GM21526 (cell line): ENCODE measurements around the gene NDUFS3.

Experiments
- ATAC-seq: cut with Tn5 transposase; IDR thresholded peaks from one replicate; pipeline ENCODE4 v1.9.1; 2021; ENCODE audit warnings: moderate library complexity; ENCODE audit not compliant: unreplicated experiment, low FRiP score

Gene NDUFS3

DNA sequence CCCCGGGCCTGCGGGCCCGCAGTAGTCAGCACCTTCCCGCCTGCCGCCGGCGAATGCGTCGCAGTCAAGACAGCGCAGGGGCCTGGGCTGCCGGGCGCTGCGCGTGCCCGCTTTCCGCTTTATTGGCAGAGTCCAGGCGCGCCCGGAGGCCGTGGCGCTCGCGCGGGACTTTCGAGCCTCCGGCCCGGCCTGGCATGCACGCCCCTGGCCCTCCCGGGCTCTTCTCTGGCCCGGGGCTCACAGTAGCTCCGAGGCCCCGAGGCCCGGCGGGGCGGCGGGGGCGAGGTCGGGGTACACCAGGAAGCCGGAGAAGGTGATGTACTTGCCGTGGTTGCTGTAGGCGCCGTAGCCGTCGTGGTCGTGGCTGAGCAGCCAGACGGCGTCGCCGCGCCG, 10.7 kb downstream of the NDUFS3 start:
- ATAC-seq = no peak

DNA sequence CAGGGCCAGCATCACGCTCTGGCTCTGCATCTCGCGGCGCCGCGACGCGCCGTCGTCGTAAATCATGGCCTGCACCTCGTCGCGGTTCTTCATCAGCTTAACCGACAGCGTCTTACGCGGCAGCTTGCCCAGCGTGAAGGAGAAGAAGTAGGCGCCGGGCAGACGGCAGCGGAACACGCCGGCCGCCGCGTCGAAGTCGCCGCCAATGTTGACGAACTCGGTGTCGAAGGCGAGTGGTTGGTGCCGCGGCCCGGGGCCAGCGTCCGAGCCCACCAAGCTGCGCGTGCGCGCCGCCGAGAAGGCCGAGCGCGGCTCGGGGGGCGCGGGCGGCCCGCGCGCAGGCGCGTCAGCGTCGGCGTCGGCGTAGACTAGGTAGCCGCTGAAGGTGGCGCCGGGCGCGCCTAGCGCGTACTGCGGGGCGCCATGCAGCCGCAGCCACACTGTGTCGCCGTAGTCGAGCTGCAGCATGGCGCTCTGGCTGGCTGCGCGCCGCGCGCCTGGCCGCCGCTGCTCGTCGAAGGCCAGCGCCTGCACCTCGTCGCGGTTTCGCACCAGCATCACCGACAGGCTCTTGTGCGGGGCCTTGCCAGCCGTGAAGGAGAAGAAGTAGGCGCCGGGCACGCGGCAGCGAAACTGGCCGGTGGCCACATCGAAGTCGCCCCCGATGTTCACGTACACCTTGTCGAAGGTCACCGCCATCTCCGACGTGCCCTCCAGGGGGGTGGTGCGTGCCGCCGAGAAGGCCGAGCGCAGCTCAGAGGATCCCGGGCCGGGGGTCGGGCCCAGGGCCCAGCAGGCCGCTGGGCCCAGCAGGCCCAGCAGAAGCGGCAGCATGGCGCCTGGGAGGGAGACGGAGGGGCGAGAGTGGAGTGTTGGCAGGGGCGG, 11.3 kb downstream of the NDUFS3 start:
- ATAC-seq = no peak

DNA sequence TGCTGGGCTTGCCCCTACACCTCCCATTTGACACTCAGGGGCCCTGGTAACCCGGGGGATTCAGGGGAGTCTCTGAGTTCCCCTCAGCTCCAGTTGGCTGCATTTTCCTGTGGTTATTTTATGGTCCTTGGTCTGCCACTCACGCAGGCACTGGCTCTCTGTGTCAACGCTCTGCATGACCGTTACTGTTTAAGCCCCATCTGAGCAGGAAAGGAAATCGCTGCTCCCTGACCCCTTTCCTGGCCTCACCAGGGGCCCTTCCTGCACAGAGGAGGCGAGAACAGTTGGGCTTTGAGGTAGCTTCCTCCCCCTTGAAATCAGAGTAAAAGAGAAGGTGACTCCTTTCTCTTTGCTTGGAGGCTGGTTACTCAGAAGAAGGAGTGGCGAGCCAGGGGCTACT, 12.9 kb downstream of the NDUFS3 start:
- no peak for ATAC-seq

DNA sequence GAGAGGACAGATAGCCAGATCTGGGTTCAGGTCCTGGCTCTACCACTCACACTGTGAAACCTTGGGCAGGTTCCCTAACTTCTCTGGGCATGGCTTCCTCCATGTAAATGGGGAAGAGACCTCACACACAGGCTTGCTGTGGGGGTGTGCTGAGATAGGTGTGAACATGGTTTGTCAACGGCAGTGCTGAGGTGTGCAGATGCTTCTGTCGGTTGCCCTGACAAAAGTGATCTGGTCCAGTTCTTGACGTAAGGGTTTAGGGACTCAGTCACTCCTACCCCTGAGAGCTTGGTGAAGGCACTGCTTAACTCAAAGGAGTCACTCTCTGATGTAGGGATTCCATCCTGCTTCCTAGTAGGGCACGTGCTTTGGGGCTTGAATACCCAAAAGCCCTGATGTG, 13.4 kb downstream of the NDUFS3 start:
- no peak for ATAC-seq

DNA sequence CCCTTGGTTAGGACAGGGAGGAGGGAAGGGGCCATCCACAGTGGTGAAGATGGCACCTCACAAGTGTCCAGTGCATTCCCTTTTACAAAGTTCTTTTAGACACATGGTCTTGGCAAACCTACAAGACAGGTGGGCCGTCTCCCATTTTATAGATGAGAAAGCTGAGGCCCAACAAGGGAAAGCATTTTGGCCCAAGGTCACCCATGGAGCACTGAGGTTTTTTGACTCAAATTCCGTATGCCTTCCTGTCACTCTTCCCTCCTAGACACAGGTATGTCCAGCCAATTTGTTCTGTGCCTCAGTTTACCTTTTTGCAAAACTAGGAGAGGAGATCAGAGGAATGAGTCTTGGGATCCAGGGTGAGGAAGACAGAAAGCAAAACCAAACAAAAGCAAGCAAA, 14.1 kb downstream of the NDUFS3 start:
- no peak for ATAC-seq

DNA sequence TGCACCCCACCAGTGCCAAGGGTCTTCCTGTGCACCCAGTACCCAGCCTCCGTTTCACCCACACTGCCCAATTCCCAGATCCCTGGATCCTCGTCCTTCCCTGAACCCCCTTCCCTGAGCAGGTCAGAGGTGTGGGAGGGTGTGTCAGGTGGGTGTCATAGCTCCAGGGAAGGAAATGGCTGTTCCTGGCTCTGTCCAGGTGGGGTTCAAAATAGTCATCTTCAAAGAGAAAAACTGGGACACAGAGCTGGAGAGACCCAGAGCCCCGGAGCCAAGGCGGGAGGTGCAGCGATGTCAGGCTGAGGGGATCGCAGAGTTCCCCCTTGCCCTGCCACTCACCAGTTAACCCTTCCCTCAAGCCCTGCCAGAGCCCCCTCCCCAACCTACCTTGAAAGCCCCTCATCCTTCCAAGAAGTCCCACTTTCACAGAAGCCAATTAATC, 14.6 kb downstream of the NDUFS3 start:
- no peak for ATAC-seq

DNA sequence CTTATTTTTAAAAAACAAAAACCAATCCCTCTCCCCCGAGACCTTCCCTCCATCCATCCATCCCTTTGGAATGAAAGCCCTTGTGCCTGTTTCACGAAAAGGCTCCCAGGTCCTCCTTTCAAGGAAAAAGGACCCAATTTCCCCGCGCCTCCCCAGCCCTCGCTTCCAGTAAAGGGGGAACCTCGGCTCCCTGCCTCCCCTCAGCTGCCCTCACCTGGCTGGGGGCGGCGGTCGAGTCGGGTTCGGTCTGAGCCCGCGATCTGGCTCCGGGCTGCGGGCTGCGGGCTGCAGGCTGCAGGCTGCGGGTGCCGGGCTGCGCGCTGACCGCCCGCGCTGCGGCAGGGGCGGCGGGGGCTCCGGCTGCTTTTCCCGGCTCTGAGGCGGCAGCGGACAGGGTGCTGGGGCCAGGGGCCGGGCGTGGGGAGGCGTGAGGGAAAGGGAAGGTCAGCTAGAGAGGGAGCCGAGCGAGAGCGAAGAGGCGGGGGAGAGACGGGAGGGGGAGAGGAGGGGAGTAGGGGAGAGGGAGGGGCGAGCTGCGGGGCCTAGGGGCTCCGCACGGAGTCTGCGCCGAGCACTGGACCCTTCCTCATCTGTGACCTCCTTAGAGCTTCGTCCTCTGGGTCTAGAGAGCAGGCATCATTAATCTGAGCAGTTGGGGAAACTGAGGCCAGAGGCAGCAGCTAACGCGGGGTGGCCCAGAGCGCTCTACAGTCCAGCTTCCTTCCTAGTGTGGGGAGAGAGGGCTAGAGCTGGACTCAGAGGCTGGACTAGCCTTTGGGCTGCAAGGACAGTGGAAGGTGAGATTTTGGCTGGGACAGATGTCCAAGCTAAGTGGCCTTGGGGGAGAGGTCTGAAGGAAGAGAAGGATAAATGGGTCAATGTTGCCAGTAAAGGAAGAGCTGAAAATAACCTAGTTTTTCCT, 15.3 kb downstream of the NDUFS3 start, which contains the start of gene C1QTNF4:
Gene C1QTNF4 (minus strand): TSS at position 478 of the 922 bp plus-strand sequence. CDS start 3,601 bp downstream, outside the sequence.
- ATAC-seq = no peak

DNA sequence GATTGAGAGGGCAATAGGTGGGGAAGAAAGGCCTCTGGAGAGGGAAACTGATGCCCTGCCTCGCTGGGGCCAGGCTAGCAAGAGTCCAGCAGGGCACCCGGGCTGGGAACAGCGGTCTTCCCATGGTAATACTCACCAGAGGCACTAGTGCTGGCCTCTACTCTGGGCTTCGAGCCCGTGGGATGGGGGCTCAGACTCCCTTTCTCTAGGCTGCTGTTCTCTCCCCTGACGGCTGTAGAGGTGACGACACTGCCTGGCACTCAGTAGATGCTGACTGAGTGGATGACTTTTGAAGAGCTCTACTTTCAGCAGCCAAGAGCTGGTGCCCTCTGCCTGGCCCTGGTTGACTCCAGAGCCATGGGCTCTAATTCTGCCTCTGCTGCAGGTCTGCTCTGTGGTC, 16.2 kb downstream of the NDUFS3 start:
- ATAC-seq = no peak

DNA sequence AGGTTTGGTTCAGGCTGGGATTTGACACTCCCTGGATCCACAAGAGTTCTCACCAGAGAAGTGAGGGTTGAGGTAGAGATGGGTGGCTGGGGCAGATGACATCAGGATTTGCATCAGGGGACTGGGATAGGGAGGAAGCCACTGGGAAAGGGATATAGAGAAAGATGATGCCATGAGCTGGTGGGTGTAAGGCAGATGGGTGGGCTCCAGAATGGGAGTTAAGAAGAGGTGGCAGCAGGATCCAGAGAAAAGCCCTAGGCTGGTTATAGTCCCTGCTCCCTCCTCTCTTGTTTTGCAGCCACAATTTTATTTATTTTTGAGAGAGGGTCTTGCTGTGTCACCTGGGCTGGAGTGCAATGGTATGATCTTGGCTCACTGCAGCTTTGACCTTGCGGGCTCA, 17.1 kb downstream of the NDUFS3 start:
- ATAC-seq = no peak

DNA sequence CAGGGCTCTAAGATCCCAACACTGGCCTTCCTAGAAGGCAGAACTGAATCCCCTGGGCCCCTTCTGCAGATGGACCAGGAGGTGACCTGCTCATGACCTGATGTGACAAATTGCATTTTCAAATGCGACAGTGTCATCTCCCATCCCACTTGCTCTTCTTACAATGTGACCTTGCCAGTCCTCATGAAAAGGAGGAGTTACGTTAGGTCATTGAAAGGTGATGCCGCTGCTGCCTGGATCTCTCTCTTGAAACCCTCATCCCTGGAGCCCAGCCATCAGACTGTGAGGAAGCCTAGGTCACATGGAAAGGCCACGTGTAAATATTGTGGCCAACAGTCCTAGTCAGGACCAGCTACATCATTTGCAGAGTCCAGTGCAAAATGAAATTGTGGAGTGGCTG, 21.0 kb downstream of the NDUFS3 start:
- ATAC-seq = no peak

DNA sequence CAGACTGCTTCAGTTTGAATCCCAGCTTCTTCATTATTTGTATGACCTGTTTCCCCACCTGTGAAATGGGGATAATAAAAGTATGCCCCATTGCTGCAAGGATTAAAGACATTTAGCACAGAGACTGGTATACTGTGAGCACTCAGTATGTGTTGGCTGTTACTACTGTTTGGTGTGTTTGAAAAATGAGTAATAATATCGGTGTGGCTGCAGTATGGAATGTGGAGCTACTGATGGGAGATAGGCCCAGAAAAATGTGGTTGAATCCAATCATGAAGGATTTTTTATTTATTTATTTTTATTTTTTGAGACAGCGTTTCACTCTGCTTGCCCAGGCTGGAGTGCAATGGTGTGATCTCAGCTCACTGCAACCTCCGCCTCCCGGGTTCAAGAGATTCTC, 24.4 kb downstream of the NDUFS3 start:
- ATAC-seq = no peak

DNA sequence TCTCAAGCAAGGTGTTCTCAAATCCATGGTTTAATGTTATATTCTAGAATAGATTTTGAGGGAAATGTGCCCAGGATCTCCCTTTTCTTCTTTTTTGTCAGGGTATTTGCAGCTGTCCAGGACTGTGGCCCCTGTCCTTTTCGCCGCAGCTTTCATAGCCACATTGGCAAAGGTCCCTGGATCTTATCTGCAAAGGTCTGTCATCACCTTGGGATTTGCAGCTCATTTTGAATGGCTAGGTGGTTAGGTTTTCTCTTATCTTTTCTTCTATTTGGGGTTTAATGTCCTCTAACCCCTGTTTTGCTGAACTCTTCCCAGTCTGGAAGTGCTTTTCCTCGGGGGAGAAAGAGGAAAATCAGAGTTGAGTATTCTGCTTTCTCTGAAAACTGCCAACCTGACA, 27.0 kb downstream of the NDUFS3 start:
- ATAC-seq = no peak

DNA sequence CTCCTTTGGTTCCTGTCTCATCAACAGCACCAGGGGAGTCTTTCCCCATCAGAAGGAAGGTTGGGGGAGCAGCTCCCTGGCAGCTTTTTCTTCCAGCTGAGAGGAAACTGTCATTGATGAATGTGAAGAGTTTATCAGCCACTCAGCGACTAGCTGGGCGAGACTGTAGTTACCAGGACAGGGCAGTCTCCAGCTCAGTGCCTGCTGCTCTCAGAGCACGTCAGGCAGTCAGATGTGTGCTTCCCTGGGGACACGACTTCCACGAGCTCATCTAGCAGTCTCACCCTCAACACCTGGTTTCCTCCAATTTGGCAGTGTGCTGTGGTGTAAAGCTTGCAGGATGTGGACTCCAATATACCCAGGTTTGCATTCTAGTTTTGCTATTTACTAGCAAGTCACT, 27.9 kb downstream of the NDUFS3 start:
- no peak for ATAC-seq

DNA sequence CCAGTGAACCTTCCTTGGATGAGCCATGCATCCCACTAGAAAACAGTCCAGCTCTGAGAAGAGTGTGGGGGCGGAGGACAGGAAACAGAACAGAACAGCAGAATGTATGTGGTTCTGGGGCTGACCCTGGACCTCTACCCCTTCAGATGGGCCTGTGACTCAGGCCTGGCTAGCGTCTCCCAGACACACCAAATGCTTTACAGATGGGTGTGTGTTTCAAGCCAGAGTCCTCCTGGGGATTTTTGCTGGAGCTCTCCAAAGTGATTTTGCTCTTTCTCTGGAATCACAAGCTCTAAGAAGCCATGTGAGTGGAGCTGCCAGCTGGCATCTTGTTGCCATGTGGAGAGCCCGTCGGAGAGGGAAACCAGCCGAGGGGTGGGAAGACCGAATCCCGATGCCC, 28.5 kb downstream of the NDUFS3 start:
- no peak for ATAC-seq

DNA sequence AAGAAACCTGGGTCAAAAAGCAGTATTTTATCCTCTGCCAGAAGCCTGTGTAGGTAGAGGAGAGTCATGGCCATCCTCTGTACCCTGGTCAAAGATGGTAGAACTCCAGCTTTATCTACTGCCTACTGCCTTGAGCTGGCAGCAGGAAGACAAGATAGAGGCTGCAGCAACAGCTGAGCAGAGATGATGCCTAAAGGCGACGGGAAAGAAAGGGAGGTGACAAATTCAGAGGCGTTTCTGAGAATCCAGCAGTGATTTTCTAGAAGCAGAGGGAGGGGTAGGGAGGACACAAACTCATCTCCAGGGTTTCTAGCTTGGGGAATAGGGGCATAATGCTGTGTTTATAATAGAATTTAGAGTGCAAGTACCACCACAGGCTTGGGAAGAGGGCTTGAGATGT, 30.8 kb downstream of the NDUFS3 start:
- no peak for ATAC-seq

DNA sequence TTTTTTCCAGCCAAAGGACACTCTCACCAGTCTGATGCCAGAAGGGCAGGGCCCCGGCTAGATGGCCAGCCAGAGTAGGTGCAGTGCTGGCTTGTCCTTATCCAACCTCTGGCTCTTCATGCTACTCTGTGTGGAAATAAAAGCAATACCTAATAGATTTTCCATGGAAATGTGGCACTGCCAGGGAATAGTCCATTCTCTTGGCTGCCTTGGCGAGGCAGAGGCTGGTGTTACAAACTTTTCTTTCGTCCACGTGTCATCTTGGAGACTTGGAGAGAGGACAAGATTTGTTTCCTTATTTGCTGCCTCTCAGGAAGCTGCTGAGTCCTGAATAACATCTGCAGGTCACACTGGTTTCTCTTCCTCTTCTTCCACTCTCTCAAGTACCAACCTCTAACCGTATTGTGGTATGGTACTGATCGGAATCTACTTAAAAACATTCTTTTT, 32.5 kb downstream of the NDUFS3 start:
- ATAC-seq = peak; percentile 72

DNA sequence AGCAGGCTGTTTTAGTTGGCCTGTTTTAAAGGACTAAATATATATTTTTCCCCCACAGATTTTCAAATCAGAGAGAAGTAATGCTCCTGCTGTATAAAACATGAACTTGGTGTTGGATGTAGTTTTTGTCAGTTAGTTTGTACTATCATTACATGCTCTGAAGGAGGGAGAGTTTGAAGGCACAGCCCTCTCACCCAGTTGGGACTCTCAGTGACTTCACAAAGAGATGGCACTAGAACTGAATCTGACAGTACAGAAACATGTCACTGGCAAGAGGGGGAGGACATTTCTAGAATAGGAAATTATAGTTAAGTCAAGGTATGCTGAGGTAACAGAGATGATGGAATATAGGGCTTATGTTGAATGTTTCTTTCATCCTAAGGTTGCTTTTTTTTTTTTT, 36.4 kb downstream of the NDUFS3 start:
- ATAC-seq = no peak

DNA sequence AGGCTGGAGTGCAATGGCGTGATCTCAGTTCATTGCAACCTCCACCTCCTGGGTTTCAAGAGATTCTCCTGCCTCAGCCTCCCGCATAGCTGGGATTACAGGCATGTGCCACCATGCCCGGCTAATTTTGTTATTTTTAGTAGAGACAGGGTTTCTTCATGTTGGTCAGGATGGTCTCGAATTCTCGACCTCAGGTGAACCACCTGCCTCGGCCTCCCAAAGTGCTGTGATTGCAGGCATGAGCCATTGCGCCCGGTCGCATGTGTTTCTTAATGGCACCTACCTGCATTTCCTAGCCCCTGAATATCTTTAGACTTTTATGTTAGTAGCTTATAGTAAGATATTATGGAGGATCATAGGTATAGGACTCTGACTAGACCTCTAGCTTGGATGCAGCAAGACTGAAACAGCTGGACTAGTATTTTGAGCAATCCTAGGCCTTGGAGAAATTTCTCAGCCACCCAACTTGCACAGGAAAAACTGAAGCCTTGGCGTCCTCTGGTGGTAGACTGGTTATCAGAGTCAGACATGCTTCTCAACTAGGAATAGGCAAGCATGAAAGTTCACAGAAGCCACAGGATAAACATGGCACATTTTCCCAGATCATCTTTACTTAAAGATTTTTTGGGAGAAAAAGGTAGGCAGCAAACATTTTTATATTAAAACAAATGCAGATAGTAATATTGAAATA, 38.0 kb downstream of the NDUFS3 start:
- ATAC-seq = no peak

DNA sequence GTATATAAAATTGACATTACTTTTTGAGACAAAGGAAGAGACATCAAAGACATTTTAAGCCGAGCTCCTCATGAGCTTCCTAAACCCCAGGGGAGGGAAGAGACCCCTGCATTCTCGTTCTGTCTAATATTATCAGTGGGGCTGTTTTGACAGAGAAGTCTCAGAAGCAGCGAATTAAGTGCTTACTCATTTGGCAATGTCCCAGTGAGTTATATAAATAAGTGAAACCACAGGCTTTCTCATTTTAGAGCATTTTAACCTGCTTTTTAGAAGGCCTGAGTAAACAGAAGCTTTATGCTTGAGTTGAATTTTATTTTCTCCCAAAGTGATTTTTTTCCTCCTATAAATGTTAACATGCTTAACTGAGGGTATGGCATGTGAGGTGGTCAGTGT, 38.5 kb downstream of the NDUFS3 start:
- ATAC-seq = no peak

DNA sequence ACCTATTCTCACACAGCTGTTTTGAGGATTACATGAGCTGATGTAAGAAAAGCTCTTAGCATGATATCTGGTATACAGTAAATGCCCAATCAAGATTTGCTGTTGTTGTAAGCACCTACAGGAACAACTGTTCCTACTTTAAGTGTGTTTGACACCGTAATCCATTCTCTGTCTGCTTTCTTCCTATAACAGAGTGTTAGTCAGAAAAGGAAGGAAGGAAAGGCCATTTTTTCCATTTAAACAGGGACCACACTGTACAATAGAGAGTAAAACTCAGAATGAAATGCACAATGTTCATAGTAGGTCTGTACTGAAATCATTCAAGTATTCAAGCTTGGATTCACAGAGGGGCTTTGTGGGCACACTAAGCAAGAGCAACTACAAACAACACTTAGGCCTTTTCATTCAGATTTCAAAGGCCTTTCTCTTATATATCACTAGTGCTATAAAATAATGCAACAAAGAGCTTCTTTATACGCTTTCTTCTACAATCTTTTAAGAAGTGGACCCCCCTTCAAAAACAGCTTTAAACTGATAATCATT, 42.0 kb downstream of the NDUFS3 start:
- ATAC-seq = no peak
